IMR-90 (cell line): ENCODE results near the gene BTG4. TPM values are rescaled to one million over a fixed set of nuclear protein-coding genes. Genes with fewer than 3 reads are reported as not detected.

ENCODE experiments used
- ATAC-seq: fragments of 200-7000 bp; cut with Tn5 transposase; 2 replicates; pipeline ENCODE4 v1.9.1; 2020; ENCODE audit warnings: low read depth, mild to moderate bottlenecking, moderate library complexity
- BruUV-seq: library from RNA; stranded (reverse); fragments of 400-500 nt; replicated peaks from 2 replicates; lab custom pipeline; 2021; lab: Mats Ljungman, UMichigan
- CTCF ChIA-PET: fragments of 300-600 bp; formaldehyde crosslinking; extraction: SDS; loops from one replicate; lab custom pipeline; 2021; ENCODE audit warnings: antibody characterized with exemption; lab: Yijun Ruan, JAX
- POLR2A ChIA-PET: fragments of 300-600 bp; sonication (Branson Sonifier 250); formaldehyde crosslinking; loops from one replicate; lab custom pipeline; 2022; ENCODE audit warnings: antibody characterized with exemption; ENCODE audit not compliant: unreplicated experiment; lab: Charles Lee
- DNase-seq: peaks from one replicate; pipeline ENCODE4 v3.0.0; 2013
- H2AFZ ChIP-seq: replicated peaks from 2 replicates; pipeline ENCODE3; 2013; ENCODE audit warnings: low read length, mild to moderate bottlenecking; ENCODE audit not compliant: poor library complexity
- H2AK5ac ChIP-seq: 2 replicates; pipeline ENCODE4 v1.6.1; 2013; ENCODE audit warnings: low read depth, low read length, inconsistent platforms
- H2AK9ac ChIP-seq: replicated peaks from 2 replicates; pipeline ENCODE3; 2013; ENCODE audit warnings: mild to moderate bottlenecking, low read depth, low read length, moderate library complexity; ENCODE audit not compliant: poor library complexity
- H2BK120ac ChIP-seq: 2 replicates; pipeline ENCODE4 v1.6.1; 2013; ENCODE audit warnings: low read depth, low read length, inconsistent platforms
- H2BK15ac ChIP-seq: 3 replicates; pipeline ENCODE4 v1.6.1; 2013; ENCODE audit warnings: low read depth, low read length, inconsistent platforms
- H2BK20ac ChIP-seq: 2 replicates; pipeline ENCODE4 v1.6.1; 2013; ENCODE audit warnings: low read depth, mild to moderate bottlenecking, inconsistent platforms, low read length, moderate library complexity
- H2BK5ac ChIP-seq: 2 replicates; pipeline ENCODE4 v1.6.1; 2013; ENCODE audit warnings: mild to moderate bottlenecking, low read depth, low read length, inconsistent platforms; ENCODE audit not compliant: poor library complexity, severe bottlenecking
- H3K14ac ChIP-seq: replicated peaks from 2 replicates; pipeline ENCODE4 v1.6.1; 2013; ENCODE audit warnings: low read depth, low read length, inconsistent platforms
- H3K18ac ChIP-seq: 2 replicates; pipeline ENCODE4 v1.6.1; 2013; ENCODE audit warnings: low read depth, low read length, control low read depth
- H3K23ac ChIP-seq: 2 replicates; pipeline ENCODE4 v1.6.1; 2013; ENCODE audit warnings: low read depth, low read length, inconsistent platforms
- H3K27ac ChIP-seq: 2 replicates; pipeline ENCODE4 v1.5.1; 2013; ENCODE audit warnings: mild to moderate bottlenecking, control low read depth, low read length; ENCODE audit not compliant: insufficient read depth
- H3K27me3 ChIP-seq: 2 replicates; pipeline ENCODE4 v1.6.1; 2013; ENCODE audit warnings: low read length; ENCODE audit not compliant: control insufficient read depth, insufficient read depth
- H3K36me3 ChIP-seq: 2 replicates; pipeline ENCODE4 v1.6.1; 2013; ENCODE audit warnings: low read length, mixed read lengths; ENCODE audit not compliant: control insufficient read depth, insufficient read depth
- H3K4ac ChIP-seq: 2 replicates; pipeline ENCODE4 v1.6.1; 2013; ENCODE audit warnings: low read depth, low read length, inconsistent platforms
- H3K4me1 ChIP-seq: 2 replicates; pipeline ENCODE4 v1.6.1; 2013; ENCODE audit warnings: low read length, mixed read lengths; ENCODE audit not compliant: control insufficient read depth, insufficient read depth
- H3K4me2 ChIP-seq: 2 replicates; pipeline ENCODE4 v1.6.1; 2013; ENCODE audit warnings: low read depth, mild to moderate bottlenecking, control low read depth, low read length, moderate library complexity
- H3K4me3 ChIP-seq: 2 replicates; pipeline ENCODE4 v1.5.1; 2013; ENCODE audit warnings: low read depth, mild to moderate bottlenecking, control low read depth, low read length, moderate library complexity; ENCODE audit not compliant: insufficient read depth
- H3K56ac ChIP-seq: 2 replicates; pipeline ENCODE4 v1.6.1; 2013; ENCODE audit warnings: low read length, inconsistent platforms; ENCODE audit not compliant: insufficient read depth; ENCODE audit errors: extremely low read depth
- H3K79me1 ChIP-seq, 2 experiments: 2 replicates each; pipeline ENCODE4 v1.6.1; 2013; ENCODE audit warnings: low read length in 2 of 2, inconsistent platforms in 1 of 2, low read depth in 1 of 2
- H3K9ac ChIP-seq: 2 replicates; pipeline ENCODE4 v1.6.1; 2013; ENCODE audit warnings: low read depth, low read length, control low read depth
- H3K9me1 ChIP-seq: 2 replicates; pipeline ENCODE4 v1.6.1; 2013; ENCODE audit warnings: low read length, inconsistent platforms; ENCODE audit not compliant: insufficient read depth
- H3K9me3 ChIP-seq: 2 replicates; pipeline ENCODE4 v1.6.1; 2013; ENCODE audit warnings: low read length; ENCODE audit not compliant: control insufficient read depth, insufficient read depth
- H4K20me1 ChIP-seq: 2 replicates; pipeline ENCODE4 v1.6.1; 2013; ENCODE audit warnings: low read length, inconsistent platforms; ENCODE audit not compliant: insufficient read depth
- H4K5ac ChIP-seq: 2 replicates; pipeline ENCODE4 v1.6.1; 2013; ENCODE audit warnings: mild to moderate bottlenecking, low read depth, low read length, control low read depth
- H4K8ac ChIP-seq, 2 experiments: 2 replicates each; pipeline ENCODE4 v1.6.1; 2013; ENCODE audit warnings: low read depth in 2 of 2, low read length in 2 of 2, control low read depth in 1 of 2, inconsistent platforms in 1 of 2
- H4K91ac ChIP-seq: 2 replicates; pipeline ENCODE4 v1.6.1; 2013; ENCODE audit warnings: low read depth, low read length, inconsistent platforms; ENCODE audit not compliant: insufficient read depth
- FOS ChIP-seq: fragments of 150-350 bp; IDR thresholded peaks from 2 replicates; pipeline ENCODE4 v1.6.1; 2016; ENCODE audit warnings: low read depth, low read length
- MAFK ChIP-seq: IDR thresholded peaks from 2 replicates; pipeline ENCODE4 v1.6.1; 2012; ENCODE audit warnings: low read depth, low read length, improper control_type of control experiment
- NFE2L2 ChIP-seq: fragments of 150-350 bp; IDR thresholded peaks from 2 replicates; pipeline ENCODE4 v1.6.1; 2016; ENCODE audit warnings: low read depth, mild to moderate bottlenecking, low read length
- WGBS, 2 experiments: methylation state at CpG; one replicate each; pipeline versions ENCODE4 v1.1.5 to v1.1.7; 2013; ENCODE audit warnings: missing lambda C conversion rate in 2 of 2; ENCODE audit not compliant: insufficient read length in 1 of 2; ENCODE audit errors: extremely low coverage in 2 of 2; 5-methylcytosine and 5-hydroxymethylcytosine counted together
- dilution Hi-C: fragments of 300-500 bp; cut with HindIII; formaldehyde crosslinking; loops from one replicate; pipeline ENCODE4 v1.14.3; 2018; ENCODE audit warnings: low sequenced_read_pairs; ENCODE audit not compliant: unreplicated experiment
- in situ Hi-C: fragments of 300-500 bp; cut with MboI; formaldehyde crosslinking; loops from 3 replicates; pipeline ENCODE4 v1.14.3; 2019; ENCODE audit warnings: low sequenced_read_pairs, inconsistent platforms, mixed read lengths
- intact Hi-C: fragments of 100-400 bp; cut with micrococcal nuclease; formaldehyde crosslinking; loops from 2 replicates; pipeline ENCODE4 v1.10.0; 2022
- polyA plus RNA-seq, 3 experiments: library from polyadenylated mRNA; depleted of rRNA; stranded (reverse); fragments of >200 nt; gene quantifications; 2 replicates each; pipeline ENCODE4 v1.2.3, GENCODE V29; 2012; ENCODE audit warnings: low replicate concordance in 1 of 3
- total RNA-seq: library from RNA; depleted of rRNA; stranded (reverse); fragments of >200 nt; gene quantifications from 2 replicates; pipeline ENCODE4 v1.2.3, GENCODE V29; 2012

BTG4 gene
- total and polyA plus RNA-seq, 2 of the 4 experiments (the other 2 are of a cell fraction) = not detected

GRCh38 chr11:111531687-111532364 is 19.6 kb upstream of the BTG4 start:
- CTCF ChIA-PET = interaction anchor here (0.8 to 1.3 kb wide), 3 partner anchors 8 to 77 kb away, joined by 3 to 6 read pairs (median 4); no protein-coding TSS in a partner anchor
- peak overlapping the region; percentile 88 for H2AFZ ChIP-seq
- H3K9ac ChIP-seq = no peak overlapping the region; the same call in 1 of the 2 replicates

More at GRCh38 chr11:111531687-111532364, 19.6 kb upstream of the BTG4 start:
- peak overlapping the region; percentile 50; the same call in 1 of the 2 replicates for H3K23ac ChIP-seq
- peaks cover 1% of the 10 kb centered on the region; the same call in 1 of the 2 replicates for H3K4me1 ChIP-seq
- peak overlapping the region; percentile 95 for H2BK120ac ChIP-seq
- H4K5ac ChIP-seq = peak overlapping the region; percentile 58; the same call in 1 of the 2 replicates
- no peaks in the 10 kb centered on the region for H3K27me3 ChIP-seq
- peak; percentile 95 for DNase-seq
- no peaks in the 10 kb centered on the region for H4K20me1 ChIP-seq
- peak overlapping the region; percentile 77; the same call in 1 of the 2 replicates for H3K18ac ChIP-seq
- H2AK5ac ChIP-seq = peak overlapping the region; percentile 96
- intact Hi-C loops = no loop called here
- TF ChIP-seq MAFK (no peak), FOS (peak; percentile 86), NFE2L2 (peak; percentile 14; the same call in 1 of the 2 replicates)
- H4K8ac ChIP-seq = peak overlapping the region; percentile 72 to 93
- no TSS peak for BruUV-seq
- in situ Hi-C loops = no loop called here
- POLR2A ChIA-PET = no interaction called here
- peak overlapping the region; percentile 76 for H4K91ac ChIP-seq
- H3K9me1 ChIP-seq = peaks cover 9% of the 10 kb centered on the region
- H3K14ac ChIP-seq = peak overlapping the region; percentile 97
- H3K9me3 ChIP-seq = no peaks in the 10 kb centered on the region
- WGBS, 2 experiments = 79% methylated on average over 3 of the region's 9 CpGs; no CpG with 5 or more reads in 1 of the 2 experiments
- H2BK5ac ChIP-seq = peak overlapping the region; percentile 92
- peak overlapping the region; percentile 66; the same call in 1 of the 2 replicates for H3K56ac ChIP-seq
- H2BK20ac ChIP-seq = peak overlapping the region; percentile 95
- H3K4ac ChIP-seq = peak overlapping the region; percentile 92
- H2BK15ac ChIP-seq = peak overlapping the region; percentile 98
- peak overlapping the region; percentile 66 for H3K27ac ChIP-seq
- H2AK9ac ChIP-seq = peak overlapping the region; percentile 53
- H3K4me3 ChIP-seq = no peak overlapping the region
- dilution Hi-C loops = no loop called here
- H3K79me1 ChIP-seq = no peaks in the 10 kb centered on the region
- peak; percentile 95 for ATAC-seq
- H3K4me2 ChIP-seq = peak overlapping the region; percentile 19; the same call in 1 of the 2 replicates
- H3K36me3 ChIP-seq = no peaks in the 10 kb centered on the region
